Measurements from ENCODE around the gene RNF113B.

RNF113B gene

DNA sequence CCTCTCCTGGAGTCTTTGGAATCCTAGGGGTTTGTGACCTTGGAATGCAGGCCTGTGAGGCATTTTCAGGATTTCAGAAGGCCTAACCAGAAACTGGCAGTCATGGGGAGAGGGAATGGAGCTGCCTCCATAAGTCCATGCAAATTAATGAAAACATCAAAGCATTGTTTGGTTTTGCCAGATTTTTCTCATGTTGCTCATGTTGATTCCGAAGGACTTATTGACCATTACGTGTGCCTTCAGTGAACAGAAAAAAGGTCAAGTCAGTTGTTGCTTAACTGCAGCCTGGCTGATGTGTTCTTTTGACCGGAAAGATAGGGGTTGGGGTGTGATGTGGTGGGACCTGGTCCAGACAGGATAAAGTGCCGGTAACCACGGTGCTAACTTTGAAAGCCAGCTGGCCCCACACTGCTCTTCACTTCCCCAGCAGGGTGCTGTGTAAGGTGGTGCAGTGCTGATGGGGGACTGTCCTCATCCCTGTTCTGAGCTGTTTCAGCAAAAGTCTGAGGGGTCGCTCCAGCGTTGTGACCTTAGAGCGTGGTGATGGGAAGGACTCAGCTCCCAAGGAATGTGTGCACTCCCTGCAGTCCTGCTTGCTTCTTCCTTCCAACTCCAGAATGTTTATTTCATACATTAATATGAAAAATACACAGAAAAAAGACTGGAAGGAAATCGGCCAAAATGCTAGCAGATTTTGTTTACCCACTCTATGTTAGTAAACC is 3.5 kb downstream of the RNF113B start:
- DNase-seq (ENCODE audit: low spot score): peak; percentile 42

GRCh38 chr13:98172590-98173422 is 4.3 kb downstream of the RNF113B start:
- no peak for DNase-seq (ENCODE audit: low spot score)

GRCh38 chr13:98171900-98172589 is 5.0 kb downstream of the RNF113B start:
- DNase-seq (ENCODE audit: low spot score): no peak

GRCh38 chr13:98169331-98169730 is 7.7 kb downstream of the RNF113B start:
- DNase-seq (ENCODE audit: low spot score): no peak

DNA sequence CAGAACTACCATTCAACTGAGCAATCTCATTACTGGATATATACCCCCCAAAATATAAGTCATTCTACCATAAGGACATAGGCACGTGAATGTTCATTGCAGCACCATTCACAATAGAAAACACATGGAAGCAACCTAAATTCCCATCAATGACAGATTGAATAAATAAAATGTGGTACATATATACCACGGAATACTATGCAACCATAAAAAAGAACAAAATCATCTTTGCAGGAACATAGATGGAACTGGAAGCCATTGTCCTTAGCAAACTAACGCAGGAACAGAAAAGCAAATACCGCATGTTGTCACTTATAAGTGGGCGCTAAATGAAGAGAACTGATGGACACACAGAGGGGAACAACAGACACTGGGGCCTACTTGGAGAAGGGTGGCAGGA is 14.1 kb downstream of the RNF113B start:
- DNase-seq (ENCODE audit: low spot score): no peak

- DNase-seq (ENCODE audit: low spot score): no peak
These were observed 18.7 kb downstream of the RNF113B start for GRCh38 chr13:98158172-98158899.

DNA sequence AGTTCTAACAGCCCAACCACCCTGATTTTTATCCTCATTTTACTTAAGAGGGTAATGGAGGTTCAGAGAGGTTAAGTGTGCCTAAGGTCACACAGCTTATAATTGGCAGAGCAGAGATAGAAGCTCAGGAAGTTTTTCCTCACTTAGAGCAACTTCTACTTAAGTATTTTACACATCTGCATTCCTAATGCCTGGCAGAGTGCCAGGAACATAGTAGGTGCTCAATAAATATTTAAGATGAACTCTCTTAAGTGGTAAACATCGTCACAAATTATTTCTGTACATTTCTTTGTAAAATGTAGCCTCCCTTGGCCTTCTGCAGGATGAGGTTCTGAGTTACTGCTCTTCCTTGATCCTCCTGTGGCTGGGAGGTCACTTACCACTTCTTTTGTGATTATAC is 19.5 kb downstream of the RNF113B start:
- no peak for DNase-seq (ENCODE audit: low spot score)

- no peak for DNase-seq (ENCODE audit: low spot score)
These were observed 19.9 kb downstream of the RNF113B start for GRCh38 chr13:98157188-98157587.

GRCh38 chr13:98156259-98156658 is 20.8 kb downstream of the RNF113B start:
- no peak for DNase-seq (ENCODE audit: low spot score)

DNA sequence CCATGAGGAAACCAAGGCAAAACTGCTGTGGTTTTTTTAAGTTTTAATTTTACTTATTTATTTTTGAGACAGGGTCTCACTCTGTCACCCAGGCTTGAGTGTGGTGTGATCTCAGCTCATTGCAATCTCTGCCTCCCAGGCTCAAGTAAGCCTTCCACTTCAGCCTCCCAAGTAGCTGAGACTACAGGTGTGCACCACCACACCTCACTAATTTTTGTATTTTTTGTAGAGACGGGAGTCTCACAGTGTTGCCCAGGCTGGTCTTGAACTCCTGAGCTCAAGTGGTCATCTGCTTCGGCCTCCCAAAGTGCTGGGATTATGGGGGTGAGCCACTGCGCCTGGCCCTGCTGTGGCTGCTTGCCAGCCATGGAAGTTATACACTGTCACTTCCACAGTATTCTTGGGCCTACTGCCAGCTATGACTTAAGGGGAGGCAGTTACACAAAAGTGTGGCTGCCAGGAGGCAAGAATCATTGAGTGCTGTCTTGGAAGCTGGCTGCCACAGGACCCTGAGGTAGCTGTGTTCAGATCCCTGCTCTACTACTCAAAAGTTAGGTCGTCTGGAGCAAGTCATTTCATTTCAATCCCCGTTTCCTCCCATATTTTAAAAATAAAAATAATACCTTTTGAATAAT is 21.5 kb downstream of the RNF113B start:
- no peak for DNase-seq (ENCODE audit: low spot score)

GRCh38 chr13:98150832-98151479 is 26.1 kb downstream of the RNF113B start:
- no peak for DNase-seq (ENCODE audit: low spot score)

- DNase-seq (ENCODE audit: low spot score): no peak
These were observed 29.5 kb downstream of the RNF113B start for GRCh38 chr13:98147521-98147920.

GRCh38 chr13:98144801-98145350 is 32.2 kb downstream of the RNF113B start:
- peak; percentile 28 for DNase-seq (ENCODE audit: low spot score)

DNA sequence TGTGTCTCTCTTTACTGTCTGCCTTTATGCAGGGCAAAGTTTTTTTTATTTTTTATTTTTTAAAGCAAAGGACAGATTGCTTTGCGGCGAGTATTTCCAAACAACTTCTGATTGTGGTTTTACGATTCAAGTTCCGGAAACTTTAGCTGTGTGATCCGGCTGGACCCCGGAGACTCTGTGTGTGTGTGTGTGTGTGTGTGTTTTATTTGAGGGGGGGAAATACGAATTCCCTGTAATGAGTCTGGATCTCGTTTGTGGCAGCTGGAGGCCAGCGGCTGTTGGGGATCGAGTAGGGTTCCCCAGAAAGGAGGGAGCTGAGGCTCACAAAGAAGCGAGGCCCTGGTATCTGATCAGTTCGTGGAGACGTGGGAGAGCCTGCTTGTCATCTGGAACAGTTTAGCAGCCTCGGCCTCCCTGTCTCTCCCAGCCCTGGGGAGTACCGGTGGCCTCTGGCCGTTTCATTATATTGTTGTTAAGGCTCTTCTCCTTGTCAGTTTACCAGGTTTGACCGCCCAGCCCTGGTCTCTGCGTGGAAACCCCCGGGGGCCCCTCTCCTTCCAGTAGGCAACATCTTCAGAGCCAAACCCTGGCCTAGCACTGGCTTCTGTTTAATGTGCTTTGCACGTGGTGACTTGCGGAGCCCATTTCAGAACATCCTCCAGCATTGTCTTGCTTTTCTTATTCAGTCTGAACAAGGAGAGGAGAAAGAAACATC is 32.9 kb downstream of the RNF113B start:
- DNase-seq (ENCODE audit: low spot score): no peak

DNA sequence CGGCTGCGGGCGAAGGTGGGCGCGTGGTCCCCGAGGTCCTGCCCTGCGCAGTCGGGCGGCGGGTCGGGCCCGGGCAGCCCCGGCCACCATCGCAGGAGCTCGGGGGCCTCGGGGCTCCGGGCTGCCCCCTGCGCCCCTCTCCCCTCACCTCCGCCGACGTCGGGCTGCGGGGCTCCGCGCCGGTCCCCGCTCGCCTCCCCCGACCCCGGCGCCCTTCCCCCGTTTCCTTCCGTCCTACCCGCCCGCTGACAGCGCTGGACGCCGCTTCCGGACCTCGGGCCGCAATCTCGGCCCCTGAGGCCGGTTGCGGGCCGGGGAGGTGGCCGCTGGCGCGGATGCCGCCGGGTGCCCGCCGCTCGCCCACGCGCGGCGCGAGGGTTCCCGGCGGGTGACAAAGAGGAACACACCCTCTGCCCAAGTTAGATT is 33.5 kb downstream of the RNF113B start:
- DNase-seq (ENCODE audit: low spot score): no peak

DNA sequence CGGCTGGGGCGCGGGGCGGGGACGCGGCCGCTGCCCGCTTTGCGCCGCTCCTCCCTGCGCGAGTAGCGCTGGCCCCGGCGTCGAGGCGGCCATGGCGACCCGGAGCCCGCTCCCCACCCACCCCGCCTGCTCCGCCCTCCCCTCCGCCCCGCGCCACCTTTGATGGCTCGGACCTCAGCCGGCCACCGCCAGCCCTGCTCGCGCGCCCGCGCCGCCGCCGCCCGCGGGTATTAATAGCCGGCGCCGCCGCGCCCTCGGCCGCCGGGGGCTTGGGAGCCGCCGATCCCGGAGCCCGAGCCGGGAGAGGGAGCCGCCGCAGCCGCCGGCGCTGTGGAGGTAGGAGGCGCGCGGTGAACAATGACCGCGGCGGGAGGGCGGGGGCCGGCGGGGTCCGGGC is 33.9 kb downstream of the RNF113B start:
- DNase-seq (ENCODE audit: low spot score): no peak

DNA sequence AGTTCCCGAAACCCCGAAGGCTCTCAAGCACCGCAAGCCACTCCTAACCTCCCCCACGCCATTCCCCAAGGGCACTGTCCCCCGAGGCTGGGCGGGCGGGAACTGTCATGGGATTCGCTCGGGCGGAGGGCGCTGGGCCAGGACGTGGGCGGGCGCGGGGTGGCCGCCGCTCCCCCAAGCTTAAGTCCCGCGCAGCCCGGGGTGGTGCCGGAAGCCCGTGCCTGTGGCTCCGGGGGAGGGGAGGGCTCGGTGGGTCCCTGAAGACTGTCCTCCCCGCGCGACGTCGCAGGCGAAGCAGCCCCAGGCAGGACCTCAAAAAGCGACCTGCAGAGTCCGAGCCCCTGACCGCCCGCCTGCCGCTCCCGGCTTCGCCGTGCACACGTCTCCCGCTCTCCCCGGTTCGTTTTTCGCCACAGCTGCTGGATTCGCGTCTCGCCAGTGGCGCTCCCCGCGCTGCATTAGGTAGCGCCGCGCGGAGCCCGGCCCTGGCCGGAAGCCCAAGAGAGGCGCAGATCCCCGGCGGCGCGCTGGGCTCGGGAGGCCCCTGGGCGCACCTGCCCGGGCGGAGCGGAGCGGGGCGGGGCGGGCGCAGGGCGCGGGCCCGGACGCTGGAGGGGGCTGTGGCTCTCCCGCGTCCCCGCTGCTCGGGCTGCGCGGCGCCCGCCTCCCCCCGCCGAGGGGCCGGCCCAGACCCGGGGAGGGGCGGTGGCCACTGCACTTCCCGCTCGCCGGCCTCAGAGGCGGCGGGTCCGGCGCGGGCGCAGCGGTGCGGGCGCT is 34.5 kb downstream of the RNF113B start, which contains the start of gene FARP1:
TSS of gene FARP1 (plus strand) at position 715 of the 777 bp plus-strand sequence. CDS start 70,149 bp downstream, outside the sequence.
- DNase-seq (ENCODE audit: low spot score): no peak

DNA sequence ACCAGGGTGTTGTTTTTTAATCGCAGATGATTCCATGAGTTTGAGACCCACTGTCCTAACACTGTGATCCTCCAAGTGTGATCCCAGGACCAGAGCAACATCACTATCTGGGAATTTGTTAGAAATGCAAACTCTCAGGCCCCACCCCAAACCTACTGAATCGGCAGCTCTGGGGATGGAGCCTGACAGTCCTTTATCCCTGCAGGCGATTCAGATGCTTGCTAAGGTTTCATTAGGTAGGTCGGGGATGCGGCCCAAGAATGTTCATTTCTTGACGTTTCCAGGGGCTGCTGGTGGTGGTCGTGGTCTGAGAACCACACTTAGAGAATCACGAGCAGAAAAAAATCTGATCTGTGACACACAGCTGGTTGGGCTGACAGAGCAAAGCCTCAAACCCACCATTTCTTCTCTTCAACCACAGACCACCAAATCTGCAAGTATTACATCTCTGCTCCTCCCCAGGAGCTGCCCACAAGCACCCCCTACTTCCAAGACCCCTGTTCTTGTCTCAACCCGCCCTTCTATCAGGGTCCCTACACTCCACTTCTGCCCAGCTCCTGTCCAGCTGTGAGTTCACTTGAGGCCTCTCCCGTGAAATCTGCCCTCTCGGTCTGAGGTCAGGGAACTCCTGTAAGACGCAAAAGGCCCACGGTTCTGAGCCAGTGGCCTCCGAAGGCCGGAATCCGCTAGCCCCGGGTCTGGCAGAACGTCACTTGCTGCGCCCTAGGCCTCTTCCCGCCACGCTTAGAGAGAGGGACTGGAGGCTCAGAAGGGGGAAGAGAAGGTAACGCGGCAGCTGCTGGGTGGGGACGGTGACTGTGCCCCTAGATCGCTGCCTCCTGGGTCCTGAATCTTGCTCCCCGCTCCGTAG is 35.3 kb downstream of the RNF113B start:
- no peak for DNase-seq (ENCODE audit: low spot score)

All from COLO829 (cell line).